Neural cell (in vitro differentiated cells): Measurements from ENCODE around the gene LRRK1. TPM values are rescaled to one million over a fixed set of nuclear protein-coding genes. Genes with fewer than 3 reads are reported as not detected.

Experiments used
- H2AFZ ChIP-seq: fragments of 200-600, 300-800 bp; sonication (generic), shearing (Covaris generic); 2 replicates; pipeline ENCODE4 v1.6.0; 2014; ENCODE audit warnings: low read depth, mild to moderate bottlenecking, antibody characterized with exemption, low read length, moderate library complexity
- H3F3A ChIP-seq: fragments of 200-600 bp; shearing (Covaris generic); 2 replicates; pipeline ENCODE4 v1.6.1; 2016; ENCODE audit warnings: mild to moderate bottlenecking, moderate library complexity, mixed read lengths, antibody characterized with exemption, low read length; ENCODE audit not compliant: insufficient read depth, poor library complexity, severe bottlenecking
- H3K27ac ChIP-seq: fragments of 200-600, 300-800 bp; sonication (generic), shearing (Covaris generic); 2 replicates; pipeline ENCODE4 v1.5.1; 2014; ENCODE audit warnings: mild to moderate bottlenecking, low read length, moderate library complexity
- H3K27me3 ChIP-seq: fragments of 300-800, 200-600 bp; sonication (generic), shearing (Covaris generic); 2 replicates; pipeline ENCODE4 v1.6.0; 2014; ENCODE audit warnings: mild to moderate bottlenecking, low read depth, low read length, moderate library complexity; ENCODE audit not compliant: insufficient read depth
- H3K36me3 ChIP-seq: fragments of 300-800, 200-600 bp; sonication (generic), shearing (Covaris generic); 2 replicates; pipeline ENCODE4 v1.5.1; 2014; ENCODE audit warnings: mild to moderate bottlenecking, antibody characterized with exemption, low read length, moderate library complexity; ENCODE audit not compliant: insufficient read depth
- H3K4me2 ChIP-seq: fragments of 300-800, 200-600 bp; sonication (generic), shearing (Covaris generic); 2 replicates; pipeline ENCODE4 v1.6.0; 2014; ENCODE audit warnings: mild to moderate bottlenecking, low read length
- H3K4me3 ChIP-seq: fragments of 300-800, 200-600 bp; sonication (generic), shearing (Covaris generic); 2 replicates; pipeline ENCODE4 v1.5.1; 2014; ENCODE audit warnings: mild to moderate bottlenecking, low read length, moderate library complexity
- H3K79me2 ChIP-seq: fragments of 200-600 bp; shearing (Covaris generic); replicated peaks from 2 replicates; pipeline ENCODE4 v1.6.0; 2014; ENCODE audit warnings: mild to moderate bottlenecking, low read length, moderate library complexity; ENCODE audit not compliant: insufficient read depth
- H3K9ac ChIP-seq: fragments of 300-800, 200-600 bp; sonication (generic), shearing (Covaris generic); 2 replicates; pipeline ENCODE4 v1.6.1; 2016; ENCODE audit warnings: mild to moderate bottlenecking, low read length, mixed read lengths
- H3K9me2 ChIP-seq: fragments of 200-600 bp; shearing (Covaris generic); 2 replicates; pipeline ENCODE4 v1.6.1; 2016; ENCODE audit warnings: mild to moderate bottlenecking, low read length, mixed read lengths; ENCODE audit not compliant: insufficient read depth
- H3K9me3 ChIP-seq: fragments of 200-600, 300-800 bp; sonication (generic), shearing (Covaris generic); 2 replicates; pipeline ENCODE4 v1.6.1; 2016; ENCODE audit warnings: mild to moderate bottlenecking, mixed run types, low read length, moderate library complexity, mixed read lengths
- H4K20me1 ChIP-seq: fragments of 200-600 bp; shearing (Covaris generic); 2 replicates; pipeline ENCODE4 v1.6.1; 2016; ENCODE audit warnings: mild to moderate bottlenecking, mixed run types; ENCODE audit not compliant: insufficient read depth
- CTCF ChIP-seq: fragments of 450-650 bp; IDR thresholded peaks from 2 replicates; pipeline ENCODE4 v1.5.1; 2014; ENCODE audit warnings: antibody characterized with exemption, mild to moderate bottlenecking, moderate library complexity; ENCODE audit not compliant: poor library complexity, severe bottlenecking
- EP300 ChIP-seq: fragments of 450-650 bp; conservative IDR thresholded peaks from 2 replicates; pipeline ENCODE4 v1.6.1; 2014; ENCODE audit warnings: antibody characterized with exemption, mild to moderate bottlenecking, moderate library complexity; ENCODE audit not compliant: poor library complexity, severe bottlenecking
- EZH2 ChIP-seq: fragments of 200-600, 300-800 bp; shearing (Covaris generic), sonication (generic); IDR thresholded peaks from 2 replicates; pipeline ENCODE4 v1.6.1; 2014; ENCODE audit warnings: antibody characterized with exemption, low read length, borderline replicate concordance, mild to moderate bottlenecking; ENCODE audit not compliant: insufficient read depth, poor library complexity, severe bottlenecking
- MXI1 ChIP-seq: fragments of 450-650 bp; conservative IDR thresholded peaks from 2 replicates; pipeline ENCODE4 v1.6.1; 2014; ENCODE audit warnings: antibody characterized with exemption, mild to moderate bottlenecking; ENCODE audit not compliant: poor library complexity, severe bottlenecking
- POLR2AphosphoS5 ChIP-seq: IDR thresholded peaks from 2 replicates; pipeline ENCODE4 v1.6.1; 2012
- RAD21 ChIP-seq: fragments of 450-650 bp; conservative IDR thresholded peaks from 2 replicates; pipeline ENCODE4 v1.6.1; 2014; ENCODE audit warnings: antibody characterized with exemption, mild to moderate bottlenecking, moderate library complexity
- SMC3 ChIP-seq: fragments of 450-650 bp; conservative IDR thresholded peaks from 2 replicates; pipeline ENCODE4 v1.6.1; 2014; ENCODE audit warnings: antibody characterized with exemption, mild to moderate bottlenecking, moderate library complexity; ENCODE audit not compliant: poor library complexity
- TAF1 ChIP-seq: IDR thresholded peaks from 2 replicates; pipeline ENCODE4 v1.6.1; 2012; ENCODE audit warnings: low read depth
- polyA plus RNA-seq: library from polyadenylated mRNA; depleted of rRNA; stranded (reverse); fragments of >200 nt; gene quantifications from 2 replicates; pipeline ENCODE4 v1.2.3, GENCODE V29; 2014
- TF ChIP-seq, protein P1 (sequence below): IDR thresholded peaks from 2 replicates; pipeline ENCODE4 v1.6.1; 2012; ENCODE audit warnings: borderline replicate concordance

The LRRK1 gene
- polyA plus RNA-seq, 1 donor from 2014 or later = 0.06 TPM

DNA sequence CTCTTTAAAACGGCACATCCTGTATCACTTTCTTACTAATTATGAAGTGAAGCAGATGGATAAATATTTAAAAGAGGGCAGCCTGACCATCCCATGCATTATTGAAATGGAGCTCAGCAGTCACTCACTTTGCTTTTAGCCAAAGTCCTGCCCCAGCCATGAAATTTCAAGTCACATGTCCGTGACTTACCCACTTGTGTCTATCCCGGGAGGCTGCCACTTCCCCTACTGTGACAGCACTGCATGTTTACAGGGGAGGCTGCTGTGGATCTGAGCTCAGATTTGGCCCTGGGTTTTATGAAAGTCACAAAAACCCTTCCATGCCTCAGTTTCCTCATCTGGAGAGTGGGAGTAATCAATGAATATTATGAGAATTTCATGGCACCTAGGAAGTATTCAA, 17.9 kb upstream of the LRRK1 start:
- H3K9me2 ChIP-seq = no peaks in the 10 kb centered on the region
- no peak overlapping the region for H2AFZ ChIP-seq
- no peaks in the 10 kb centered on the region for H3K79me2 ChIP-seq
- H4K20me1 ChIP-seq = no peaks in the 10 kb centered on the region
- no peak for TF ChIP-seq EP300
- no peak for TF ChIP-seq RAD21
- TF ChIP-seq, protein P1, sequence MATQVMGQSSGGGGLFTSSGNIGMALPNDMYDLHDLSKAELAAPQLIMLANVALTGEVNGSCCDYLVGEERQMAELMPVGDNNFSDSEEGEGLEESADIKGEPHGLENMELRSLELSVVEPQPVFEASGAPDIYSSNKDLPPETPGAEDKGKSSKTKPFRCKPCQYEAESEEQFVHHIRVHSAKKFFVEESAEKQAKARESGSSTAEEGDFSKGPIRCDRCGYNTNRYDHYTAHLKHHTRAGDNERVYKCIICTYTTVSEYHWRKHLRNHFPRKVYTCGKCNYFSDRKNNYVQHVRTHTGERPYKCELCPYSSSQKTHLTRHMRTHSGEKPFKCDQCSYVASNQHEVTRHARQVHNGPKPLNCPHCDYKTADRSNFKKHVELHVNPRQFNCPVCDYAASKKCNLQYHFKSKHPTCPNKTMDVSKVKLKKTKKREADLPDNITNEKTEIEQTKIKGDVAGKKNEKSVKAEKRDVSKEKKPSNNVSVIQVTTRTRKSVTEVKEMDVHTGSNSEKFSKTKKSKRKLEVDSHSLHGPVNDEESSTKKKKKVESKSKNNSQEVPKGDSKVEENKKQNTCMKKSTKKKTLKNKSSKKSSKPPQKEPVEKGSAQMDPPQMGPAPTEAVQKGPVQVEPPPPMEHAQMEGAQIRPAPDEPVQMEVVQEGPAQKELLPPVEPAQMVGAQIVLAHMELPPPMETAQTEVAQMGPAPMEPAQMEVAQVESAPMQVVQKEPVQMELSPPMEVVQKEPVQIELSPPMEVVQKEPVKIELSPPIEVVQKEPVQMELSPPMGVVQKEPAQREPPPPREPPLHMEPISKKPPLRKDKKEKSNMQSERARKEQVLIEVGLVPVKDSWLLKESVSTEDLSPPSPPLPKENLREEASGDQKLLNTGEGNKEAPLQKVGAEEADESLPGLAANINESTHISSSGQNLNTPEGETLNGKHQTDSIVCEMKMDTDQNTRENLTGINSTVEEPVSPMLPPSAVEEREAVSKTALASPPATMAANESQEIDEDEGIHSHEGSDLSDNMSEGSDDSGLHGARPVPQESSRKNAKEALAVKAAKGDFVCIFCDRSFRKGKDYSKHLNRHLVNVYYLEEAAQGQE = no peak
- TF ChIP-seq EZH2 = no peak
- H3K4me2 ChIP-seq = no peak overlapping the region
- H3K9ac ChIP-seq = no peak overlapping the region
- H3K4me3 ChIP-seq = no peak overlapping the region
- H3K36me3 ChIP-seq = no peaks in the 10 kb centered on the region
- no peak overlapping the region for H3K27ac ChIP-seq
- no peaks in the 10 kb centered on the region for H3K27me3 ChIP-seq
- H3F3A ChIP-seq = no peaks in the 10 kb centered on the region
- H3K9me3 ChIP-seq = no peaks in the 10 kb centered on the region

DNA sequence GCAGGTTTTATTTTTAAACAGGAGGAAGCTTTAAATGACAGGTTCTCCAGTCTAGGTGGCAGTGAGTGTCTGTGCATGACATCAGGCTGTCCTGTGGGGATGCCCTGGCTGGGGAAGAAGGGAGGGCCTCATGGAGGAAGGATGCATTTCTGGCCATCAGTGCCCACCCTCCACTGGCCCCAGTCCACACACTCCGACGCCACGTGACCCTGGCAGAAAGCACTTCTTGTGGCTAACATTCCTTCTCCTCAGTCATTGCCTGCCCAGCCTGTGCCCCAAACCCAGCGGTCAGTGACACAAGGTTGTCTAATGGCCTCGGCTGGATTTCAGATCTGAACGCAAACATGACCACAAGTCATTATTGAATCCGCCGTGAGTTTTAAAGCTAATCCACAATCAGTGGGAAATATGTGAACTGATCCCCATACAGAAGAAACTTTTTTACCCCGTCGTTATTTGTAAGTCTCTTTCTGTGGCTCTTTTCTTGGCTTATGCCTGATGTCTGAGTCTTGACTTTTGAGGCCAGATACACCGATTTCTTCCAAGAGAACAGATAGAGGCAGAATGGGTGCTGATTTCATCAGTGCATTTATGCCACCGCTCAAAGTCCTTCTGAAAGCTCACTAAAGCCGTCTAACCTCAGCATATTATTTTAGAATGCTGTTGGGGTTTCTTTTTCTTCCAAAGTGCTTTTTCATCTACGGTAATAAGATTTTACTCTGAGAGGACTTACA, 17.3 kb upstream of the LRRK1 start:
- Histone ChIP-seq H3K4me2 (no peak overlapping the region), H3K27me3 (no peaks in the 10 kb centered on the region), H3K9me3 (no peaks in the 10 kb centered on the region), H3K4me3 (no peak overlapping the region), H2AFZ (no peak overlapping the region), H3K36me3 (no peaks in the 10 kb centered on the region), H3K9me2 (no peaks in the 10 kb centered on the region), H4K20me1 (no peaks in the 10 kb centered on the region), H3K27ac (no peak overlapping the region), H3K79me2 (no peaks in the 10 kb centered on the region), H3K9ac (no peak overlapping the region), H3F3A (no peaks in the 10 kb centered on the region)
- TF ChIP-seq TAF1 (no peak), SMC3 (no peak), RAD21 (no peak), EZH2 (no peak), POLR2AphosphoS5 (no peak), MXI1 (no peak), CTCF (no peak), EP300 (no peak)
- TF ChIP-seq, protein P1 = no peak
